SH-SY5Y (cell line): ENCODE results near the gene ALPG.

Experiments used
- GATA2 ChIP-seq: IDR thresholded peaks from 2 replicates; pipeline ENCODE4 v1.6.1; 2011; ENCODE audit warnings: mild to moderate bottlenecking, low read depth, low read length
- GATA3 ChIP-seq: IDR thresholded peaks from 2 replicates; pipeline ENCODE4 v1.6.1; 2011; ENCODE audit warnings: low read depth, mild to moderate bottlenecking, low read length, moderate library complexity

DNA sequence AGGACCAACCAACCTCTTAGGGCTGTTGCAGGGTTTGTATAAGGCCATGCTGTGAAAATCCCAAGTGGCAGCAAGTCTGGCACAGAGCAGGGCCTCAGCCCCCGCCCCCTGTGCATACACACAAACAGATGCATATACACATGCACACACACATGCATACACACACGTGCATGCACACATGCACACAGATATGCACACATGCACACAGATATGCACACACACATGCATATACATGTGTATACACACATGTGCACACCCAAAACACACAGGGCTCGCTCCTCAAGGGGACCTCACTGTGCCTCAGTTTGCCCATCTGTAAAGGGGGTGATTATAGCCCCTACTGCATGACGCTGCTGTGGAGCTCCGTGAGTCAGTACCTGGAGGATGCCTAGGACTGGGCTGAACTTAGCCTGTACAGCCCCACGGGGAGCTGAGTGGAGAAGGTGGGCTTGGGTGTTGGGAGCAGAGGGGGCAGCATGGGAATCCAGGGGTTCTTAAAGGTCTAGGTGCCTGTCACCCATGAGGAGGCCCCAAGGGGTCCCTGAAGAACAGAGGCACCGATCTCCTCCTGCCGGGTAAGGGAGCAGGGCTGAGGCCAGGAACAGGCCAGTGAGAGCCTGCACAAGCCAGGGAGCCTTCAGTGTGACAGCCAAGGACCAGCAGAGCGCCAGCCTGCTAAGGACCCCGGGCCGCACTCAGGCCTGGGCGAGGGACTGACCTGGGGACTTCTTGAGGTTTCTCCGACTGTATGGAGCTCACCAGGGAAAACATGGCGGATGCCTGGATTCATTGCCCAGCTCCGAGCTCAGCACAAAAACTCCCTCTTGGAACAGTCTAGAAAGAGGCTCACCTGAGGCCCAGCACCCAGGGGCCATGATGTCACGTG is 25.3 kb downstream of the ALPG start:
- TF ChIP-seq GATA3 (no peak), GATA2 (no peak)
